GM18868 (cell line): ENCODE data around the gene RUFY4.
"Not testable (repeated sequence)": the region's sequence is repeated elsewhere in the genome, so short reads cannot be mapped to it uniquely, and the experiment has no call there.

Experiments
- ATAC-seq: cut with Tn5 transposase; IDR thresholded peaks from one replicate; pipeline ENCODE4 v1.9.1; 2021; ENCODE audit warnings: mild to moderate bottlenecking, moderate library complexity; ENCODE audit not compliant: unreplicated experiment

RUFY4 gene

DNA sequence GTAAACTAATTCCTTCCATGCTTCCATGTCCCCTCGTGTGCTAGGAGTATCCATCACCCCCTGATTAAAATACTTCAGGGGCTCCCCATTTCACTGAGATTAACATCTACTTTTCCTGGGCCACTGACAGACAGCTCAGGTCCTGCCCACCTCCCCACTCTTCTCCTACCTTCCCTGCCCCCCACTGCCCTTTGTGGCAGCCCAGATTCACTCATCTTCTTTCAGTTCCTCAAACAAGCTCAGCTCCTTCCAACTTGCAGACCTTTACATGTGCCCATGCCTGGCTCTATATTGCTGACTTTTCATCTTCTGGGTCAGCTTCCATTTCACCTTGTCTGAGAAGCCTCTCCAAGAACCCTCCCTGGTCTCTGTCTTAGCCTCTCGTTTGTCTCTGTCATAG, 12.0 kb downstream of the RUFY4 start:
- peak; percentile 99 for ATAC-seq

DNA sequence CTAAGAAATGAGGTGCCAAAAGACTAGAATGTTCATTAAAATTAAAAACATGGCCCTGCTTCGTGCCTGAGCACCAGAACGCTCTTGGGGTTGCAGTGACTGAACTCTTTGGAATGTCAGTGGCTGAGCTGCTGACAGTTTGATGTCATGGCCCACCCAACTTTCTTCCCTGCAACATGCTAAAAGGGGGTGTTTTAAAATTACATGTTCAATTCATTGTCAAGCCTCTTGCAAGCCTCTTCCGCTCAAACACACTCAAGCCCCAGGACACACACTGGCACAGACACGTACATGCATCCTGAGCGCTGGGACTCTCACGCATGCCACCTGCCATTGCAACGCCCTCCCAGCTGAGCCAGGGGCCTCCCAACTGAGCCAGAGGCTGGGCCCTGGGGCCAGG, 12.6 kb downstream of the RUFY4 start:
- ATAC-seq, result no peak

DNA sequence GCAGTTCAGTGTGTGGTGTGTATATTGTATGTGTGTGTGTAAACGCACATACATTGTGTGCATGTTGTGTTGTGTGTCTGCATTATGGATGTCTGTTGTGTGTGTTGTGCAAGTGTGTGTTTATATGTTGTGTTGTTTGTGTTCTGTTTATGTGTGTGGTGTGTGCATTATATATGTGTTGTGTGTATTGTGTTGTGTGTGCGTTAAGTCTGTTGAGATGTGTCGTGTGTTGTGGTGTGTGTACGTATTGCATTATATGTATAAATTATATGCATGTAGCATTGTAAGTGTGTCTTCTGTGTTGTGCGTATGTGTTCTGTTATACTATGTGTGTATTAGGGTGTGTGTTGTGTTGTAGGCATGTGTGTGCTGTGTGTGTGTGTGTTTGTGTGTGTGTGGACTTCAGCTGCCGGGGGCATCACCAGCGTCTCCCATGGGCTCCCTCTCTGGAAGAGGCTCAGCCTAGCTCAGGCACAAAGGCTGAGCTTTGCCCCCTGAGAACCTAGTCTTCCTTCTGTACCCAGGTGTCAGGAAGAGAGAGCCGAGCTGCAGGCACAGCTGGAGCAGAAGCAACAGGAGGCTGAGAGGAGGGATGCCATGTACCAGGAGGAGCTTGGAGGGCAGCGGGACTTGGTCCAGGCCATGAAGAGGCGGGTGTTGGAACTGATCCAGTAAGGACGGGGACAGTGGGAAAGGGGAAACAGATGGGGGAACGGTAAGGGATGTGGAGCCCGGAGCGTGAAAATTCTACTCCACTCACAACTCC, 13.7 kb downstream of the RUFY4 start:
- no peak for ATAC-seq

DNA sequence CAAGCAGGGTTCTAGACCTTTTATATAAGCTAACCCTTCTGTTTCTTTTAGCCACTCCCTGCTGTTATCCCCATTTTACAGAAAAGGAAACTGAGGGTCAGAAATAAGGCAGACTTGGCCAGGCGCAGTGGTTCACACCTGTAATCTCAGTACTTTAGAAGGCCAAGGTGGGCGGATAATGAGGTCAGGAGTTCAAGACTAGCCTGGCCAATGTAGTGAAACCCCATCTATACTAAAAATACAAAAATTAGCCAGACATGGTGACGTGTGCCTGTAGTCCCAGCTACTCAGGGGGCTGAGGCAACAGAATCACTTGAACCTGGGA, 14.3 kb downstream of the RUFY4 start:
- ATAC-seq, result no peak

DNA sequence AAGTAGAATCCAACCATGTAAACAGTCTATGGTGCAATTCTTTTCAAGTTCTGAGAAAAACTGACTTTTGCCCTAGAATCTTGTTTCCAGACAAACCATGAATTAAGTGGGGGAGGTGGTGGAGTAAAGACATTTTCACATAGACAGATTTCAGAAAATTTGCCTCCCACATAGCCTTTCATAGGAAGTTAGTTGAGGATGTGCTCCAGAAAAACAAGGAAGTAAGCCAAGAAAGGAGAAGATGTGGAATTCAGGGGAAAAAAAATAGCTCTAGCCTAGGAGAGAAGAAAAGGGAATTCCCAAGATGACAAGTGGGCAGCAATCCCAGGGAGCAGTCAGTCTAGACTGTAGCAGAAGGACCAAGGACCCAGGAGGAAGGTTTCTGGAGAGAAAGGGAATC, 17.4 kb downstream of the RUFY4 start:
- no peak for ATAC-seq

DNA sequence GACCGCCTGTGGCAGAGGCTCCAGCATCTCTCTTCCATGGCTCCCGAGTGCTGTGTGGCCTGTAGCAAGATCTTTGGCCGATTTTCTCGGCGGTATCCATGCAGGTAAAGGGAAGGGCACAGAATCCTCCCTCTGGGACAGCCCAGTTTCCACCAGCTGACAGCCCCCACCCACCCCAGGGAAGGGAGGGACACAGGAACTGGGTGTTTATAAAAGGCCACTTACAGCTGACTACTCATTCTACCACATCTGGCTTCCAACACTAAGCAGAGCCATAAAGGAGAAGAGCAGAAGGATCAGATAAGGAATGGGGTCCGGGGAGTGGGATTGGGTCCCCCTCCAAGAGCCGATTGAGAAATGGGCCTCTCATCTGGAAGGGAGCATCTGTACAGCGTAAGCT, 20.2 kb downstream of the RUFY4 start:
- ATAC-seq, result no peak

DNA sequence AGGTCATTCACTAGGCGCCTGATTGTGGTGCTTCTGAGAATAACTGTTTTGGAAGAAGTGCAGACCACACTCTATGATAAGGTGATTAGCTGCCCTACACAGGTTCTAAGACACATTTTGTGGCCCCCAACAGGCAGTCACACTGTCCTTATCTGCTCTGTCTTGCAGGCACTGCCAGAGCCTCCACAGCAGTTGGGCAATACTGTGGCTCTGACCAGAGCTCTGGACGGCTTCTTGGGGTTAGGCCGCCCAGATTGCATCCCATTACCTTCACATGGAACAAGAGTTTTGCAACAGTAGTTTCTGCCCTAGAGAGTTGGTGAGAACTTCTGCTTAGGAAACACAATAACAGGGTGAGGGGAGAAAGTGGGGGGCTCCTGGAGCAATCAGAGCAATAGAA, 22.7 kb downstream of the RUFY4 start:
- no peak for ATAC-seq

DNA sequence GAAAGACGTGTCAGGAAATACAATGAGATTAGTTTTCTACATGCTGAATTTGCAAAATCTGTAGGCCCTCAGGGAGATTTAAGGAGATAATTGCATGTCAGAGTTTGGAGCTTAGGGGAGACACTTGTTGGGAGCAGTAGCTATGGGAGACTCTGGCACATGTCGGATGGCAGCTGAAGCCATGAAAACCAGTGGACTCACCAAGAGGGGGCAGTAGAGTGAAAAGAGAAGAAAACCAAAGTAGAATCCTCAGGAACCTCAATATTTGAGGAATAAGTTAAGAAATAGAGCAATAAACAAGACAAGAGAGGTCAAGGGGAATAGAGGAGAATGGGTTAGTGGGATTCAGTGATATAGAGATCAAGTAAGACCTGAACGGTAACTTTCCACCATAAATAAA, 24.8 kb downstream of the RUFY4 start:
- no peak for ATAC-seq

DNA sequence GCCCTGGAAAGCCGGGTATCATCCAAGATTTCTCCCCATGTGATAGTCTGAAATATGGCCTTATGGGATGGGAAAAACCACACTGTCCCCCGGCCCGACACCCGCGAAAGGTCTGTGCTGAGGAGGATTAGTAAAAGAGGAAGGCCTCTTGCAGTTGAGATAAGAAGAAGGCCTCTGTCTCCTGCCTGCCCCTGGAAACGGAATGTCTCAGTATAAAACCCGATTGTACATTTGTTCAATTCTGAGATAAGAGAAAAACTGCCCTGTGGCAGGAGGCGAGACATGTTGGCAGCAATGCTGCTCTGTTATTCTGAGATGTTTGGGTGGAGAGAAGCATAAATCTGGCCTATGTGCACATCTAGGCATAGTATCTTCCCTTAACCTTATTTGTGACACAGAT, 26.8 kb downstream of the RUFY4 start:
- no peak for ATAC-seq

DNA sequence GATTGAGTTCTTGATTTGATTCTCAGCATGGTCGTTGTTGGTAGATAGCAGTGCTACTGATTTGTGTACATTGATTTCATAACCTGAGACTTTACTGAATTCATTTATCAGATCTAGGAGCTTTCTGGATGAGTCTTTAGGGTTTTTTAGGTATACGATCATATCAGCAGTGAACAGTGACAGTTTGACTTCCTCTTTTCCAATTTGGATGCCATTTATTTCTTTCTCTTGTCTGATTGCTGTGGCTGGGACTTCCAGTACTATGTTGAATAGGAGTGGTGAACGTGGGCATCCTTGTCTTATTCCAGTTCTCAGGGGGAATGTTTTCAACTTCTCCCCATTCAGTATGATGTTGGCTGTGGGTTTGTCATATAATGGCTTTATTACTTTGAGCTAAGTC, 28.9 kb downstream of the RUFY4 start:
- ATAC-seq, result no peak

DNA sequence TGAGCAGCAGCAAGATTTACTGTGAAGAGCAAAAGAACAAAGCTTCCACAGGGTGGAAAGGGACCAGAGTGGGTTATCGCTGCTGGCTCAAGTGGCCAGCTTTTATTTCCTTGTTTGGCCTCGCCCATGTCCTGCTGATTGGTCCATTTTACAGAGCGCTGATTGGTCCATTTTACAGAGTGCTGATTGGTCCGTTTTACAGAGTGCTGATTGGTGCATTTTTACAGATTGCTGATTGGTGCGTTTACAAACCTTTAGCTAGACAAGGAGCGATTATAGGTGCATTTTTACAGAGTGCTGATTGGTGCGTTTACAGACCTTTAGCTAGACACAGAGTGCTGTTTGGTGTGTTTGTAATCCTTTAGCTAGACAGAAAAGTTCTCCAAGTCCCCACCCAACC, 39.8 kb downstream of the RUFY4 start:
- not testable (repeated sequence) for ATAC-seq

DNA sequence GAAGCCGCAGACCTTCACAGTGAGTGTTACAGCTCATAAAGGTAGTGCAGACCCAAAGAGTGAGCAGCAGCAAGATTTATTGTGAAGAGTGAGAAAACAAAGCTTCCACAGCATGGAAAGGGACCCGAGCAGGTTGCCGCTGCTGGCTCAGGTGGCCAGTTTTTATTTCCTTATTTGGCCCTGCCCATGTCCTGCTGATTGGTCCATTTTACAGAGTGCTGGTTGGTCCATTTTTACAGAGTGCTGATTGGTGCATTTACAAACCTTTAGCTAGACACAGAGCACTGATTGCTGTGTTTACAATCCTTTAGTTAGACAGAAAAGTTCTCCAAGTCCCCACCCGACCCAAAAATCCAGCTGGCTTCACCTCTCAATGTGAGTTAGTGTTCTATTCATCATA, 52.7 kb downstream of the RUFY4 start:
- not testable (repeated sequence) for ATAC-seq

DNA sequence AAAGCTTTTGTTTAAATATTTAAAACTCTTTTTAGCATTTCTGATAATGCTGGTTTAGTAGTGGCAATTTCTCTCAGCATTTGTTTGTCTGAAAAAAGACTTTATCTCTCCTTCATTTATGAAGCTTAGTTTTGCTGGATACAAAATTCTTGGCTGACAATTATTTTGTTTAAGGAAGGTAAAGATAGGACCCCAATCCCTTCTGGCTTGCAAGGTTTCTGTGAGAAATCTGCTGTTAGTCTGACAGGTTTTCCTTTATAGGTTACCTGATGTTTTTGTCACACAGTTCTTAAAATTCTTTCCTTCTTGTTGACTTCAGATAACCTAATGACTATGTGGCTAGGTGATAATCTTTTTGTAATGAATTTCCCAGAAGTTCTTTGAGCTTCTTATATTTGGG, 53.2 kb downstream of the RUFY4 start:
- ATAC-seq, result not testable (repeated sequence)

DNA sequence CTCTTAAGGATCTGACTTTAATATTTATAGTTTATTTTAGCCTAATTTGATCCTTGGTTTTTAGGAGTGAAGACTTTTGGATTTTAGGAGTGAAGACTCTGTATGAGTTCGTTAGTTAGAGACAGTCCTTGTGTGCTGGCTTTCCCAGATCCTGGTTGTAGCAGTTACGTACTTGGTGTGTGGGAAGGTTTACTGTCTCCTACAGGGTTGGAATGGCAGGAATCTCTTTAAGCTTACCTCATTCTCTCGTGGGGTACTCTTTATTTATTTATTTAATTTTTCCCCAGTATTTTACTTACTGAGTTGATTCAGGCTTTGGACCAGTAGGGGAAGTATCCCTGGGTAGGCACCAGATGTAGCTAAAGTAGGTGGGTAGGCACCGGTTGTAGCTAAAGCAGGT, 54.9 kb downstream of the RUFY4 start:
- no peak for ATAC-seq

DNA sequence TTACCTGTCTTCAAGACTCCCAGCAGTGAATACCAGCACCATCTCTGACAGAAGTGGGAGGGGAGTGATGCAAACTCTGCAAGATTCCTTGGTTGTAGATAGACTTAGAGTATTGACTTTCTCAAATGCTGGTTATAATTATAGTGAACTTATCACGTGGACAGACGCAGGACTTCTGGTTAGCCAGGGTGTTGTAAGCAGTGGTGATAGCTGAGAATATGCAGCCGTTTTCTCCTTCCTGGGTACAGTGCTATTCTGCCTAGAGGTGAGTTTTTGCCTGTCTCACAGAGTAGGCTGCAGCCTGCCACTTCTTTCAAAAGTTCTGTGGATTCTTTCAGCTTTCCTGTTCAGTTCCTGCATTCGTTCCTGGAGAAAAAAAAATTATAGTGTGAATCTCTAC, 56.0 kb downstream of the RUFY4 start:
- ATAC-seq, result no peak

DNA sequence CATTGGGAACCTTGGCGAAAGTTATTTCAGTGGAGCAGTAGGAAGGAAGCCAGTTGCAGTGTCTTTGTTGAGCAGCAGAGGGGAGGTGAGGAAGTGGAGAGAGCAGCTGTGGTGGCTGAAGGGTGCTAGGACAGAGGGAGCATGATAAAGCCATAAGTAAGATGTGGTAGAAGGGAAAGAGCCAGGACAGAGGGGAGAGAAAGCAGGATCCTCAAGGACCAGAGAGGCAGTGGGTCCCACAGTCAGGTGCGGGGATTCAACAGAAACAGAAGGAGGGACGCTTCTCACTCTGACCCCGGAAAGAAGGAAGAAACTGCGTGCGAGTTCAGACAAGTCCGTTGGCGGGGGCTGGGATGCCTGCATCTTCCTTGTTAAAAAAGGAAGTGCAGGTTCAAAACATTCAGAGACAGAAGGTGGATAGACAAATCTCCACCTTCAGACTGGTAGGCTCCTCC, 56.6 kb downstream of the RUFY4 start, which contains the start of gene CXCR2:
Gene CXCR2 (plus strand): TSS at position 403 of the 455 bp plus-strand sequence. CDS start 8,774 bp downstream, outside the sequence.
- ATAC-seq, result no peak

DNA sequence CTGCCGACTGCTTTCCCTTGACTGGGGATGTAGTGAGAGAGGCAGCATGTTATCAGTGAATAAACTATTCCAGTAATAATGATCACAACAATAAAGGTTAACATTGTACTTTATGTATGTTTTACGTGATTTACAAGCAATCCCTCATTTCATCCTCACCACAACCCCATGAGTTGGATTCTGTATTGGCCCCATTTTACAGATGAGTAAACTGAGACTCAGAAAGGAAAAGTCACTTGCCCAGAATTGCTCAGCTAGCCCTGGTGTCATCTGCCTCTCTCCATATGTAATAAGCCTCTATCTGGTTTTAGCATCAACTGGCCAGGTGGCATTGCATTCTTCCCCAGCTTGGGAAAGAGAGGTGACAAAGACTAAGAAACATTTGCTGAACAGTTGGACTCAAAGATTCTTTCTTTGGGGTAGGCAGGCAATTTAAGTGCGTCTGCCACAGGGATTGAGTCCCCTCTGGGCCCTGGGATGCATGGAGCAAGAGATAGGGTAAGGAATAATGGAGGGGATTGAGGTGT, 58.9 kb downstream of the RUFY4 start:
- ATAC-seq, result no peak

DNA sequence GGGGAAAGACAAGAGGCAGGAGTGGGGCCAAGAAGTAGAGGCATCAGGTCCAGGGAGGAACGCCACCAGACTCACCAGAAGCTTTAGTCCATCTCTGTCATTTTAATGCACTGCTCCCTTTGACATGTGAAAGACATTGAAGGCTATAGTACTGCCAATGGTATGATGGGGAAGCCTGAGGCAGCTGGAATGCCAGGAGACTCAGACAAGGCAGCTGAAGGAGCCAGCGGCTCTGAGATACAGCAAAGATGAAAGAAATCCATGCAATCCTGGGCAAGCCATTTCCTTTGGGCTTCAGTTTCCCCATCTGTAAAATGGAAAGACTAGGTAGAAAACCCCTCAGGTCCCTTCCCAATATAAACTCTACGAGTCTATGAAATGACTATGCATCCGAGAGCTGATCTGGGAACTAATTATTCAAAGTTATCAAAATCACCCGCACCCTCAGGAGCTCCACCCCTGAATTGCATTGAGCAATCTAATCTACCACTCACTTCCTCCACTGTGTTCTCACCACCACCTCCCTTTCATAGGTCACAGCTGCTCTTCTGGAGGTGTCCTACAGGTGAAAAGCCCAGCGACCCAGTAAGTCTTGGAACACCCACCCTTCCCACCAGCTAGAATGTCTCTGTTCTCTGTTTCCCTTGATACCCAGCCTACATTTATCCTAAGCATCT, 59.9 kb downstream of the RUFY4 start:
- no peak for ATAC-seq

DNA sequence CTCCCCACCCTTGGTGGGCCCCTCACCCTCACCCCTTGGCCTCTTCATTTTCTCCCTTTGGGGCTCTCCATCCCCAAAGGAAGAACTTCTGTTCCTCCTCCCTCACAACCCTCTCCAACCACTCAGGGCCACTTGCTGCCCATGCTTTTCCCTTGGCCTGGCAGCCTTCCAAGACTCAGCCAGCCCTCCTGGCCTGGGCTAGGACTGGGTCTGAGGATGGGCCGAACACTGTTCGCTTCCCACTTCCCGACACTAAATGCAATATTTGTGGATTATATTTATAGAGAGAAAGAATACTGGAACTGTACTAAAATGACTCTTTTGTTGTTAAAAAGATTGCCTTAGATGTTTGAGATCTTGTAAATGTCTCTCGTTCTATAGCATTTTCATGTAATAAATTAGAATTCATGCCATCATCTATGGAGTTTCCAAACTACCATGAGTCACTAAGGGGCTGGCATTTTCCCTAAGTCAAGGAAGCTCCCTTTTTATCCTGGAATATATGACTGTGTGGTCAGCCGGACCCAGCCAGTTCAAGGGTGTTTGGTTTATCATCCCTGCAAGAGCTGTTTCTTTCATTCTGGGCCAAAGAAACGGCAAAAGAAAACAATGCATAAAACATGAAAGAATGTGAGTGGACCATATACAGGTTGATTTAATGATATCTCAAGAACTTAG, 60.5 kb downstream of the RUFY4 start:
- ATAC-seq, result no peak

DNA sequence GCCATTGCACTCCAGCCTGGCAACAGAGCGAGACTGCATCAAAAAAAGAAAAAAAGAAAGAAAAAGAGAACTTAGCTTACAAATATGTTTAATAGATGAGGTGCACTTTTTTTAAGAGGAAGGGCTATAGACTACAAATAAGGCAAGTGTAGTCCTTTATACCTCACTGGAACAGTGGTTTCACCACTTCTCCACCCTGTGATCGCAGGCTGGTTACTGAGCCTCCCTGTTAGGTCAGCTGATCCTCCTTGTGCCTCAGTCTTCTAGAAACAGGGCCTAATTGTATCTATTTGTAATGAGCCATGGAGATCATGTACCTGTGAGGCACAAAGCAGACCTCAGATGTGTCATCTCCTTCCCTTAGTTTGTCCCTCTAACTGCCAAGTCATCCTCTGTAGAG, 61.3 kb downstream of the RUFY4 start:
- no peak for ATAC-seq

DNA sequence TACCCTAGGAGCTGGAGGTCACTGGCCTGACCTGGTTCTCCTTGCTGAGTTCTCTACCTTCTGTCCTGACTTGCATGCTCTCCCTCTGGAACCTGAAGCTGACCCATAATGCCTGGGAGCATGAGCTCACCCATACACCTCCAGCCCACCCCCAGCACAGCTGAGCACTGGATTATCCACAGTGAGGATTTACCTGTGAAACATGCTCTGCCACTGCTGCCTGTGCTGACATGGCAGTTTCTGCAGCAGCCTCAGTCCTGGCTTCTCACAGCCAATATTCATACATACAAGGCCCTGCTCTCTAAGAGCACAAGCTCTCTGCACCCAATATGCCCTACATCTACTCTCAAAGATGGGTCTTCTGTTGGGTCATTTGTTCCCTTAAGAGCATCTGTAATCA, 61.8 kb downstream of the RUFY4 start:
- no peak for ATAC-seq

DNA sequence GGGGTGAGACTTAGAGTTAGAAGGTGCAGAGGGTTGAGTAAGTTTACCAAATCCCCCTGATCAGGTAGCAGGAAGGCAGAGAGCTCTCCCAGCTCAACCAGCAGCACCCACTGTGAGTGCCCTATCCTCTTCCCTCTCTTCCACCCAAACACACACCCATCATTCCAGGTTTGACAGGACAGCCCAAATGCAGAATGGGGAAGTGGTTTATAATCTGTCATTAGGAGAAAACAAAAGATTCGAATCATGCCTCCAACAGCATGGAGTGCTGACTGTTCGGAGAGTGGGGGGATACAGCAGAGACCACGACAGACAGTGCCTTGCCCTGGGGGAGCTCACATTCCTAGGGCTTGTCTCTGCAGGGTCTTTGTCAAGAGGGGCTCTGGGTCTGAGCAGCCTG, 68.5 kb downstream of the RUFY4 start:
- ATAC-seq, result no peak
